Stimulated activated CD4-positive, alpha-beta T cell treated with anti-CD3 and anti-CD28 coated beads, TNF-alpha, amount 100 ng/mL, for 4 hours (primary cell): ENCODE data around the gene C1QTNF3.
A peak's percentile ranks its signal among the peaks of the same experiment; 100 is the strongest.
"Not testable (repeated sequence)": the region's sequence is repeated elsewhere in the genome, so short reads cannot be mapped to it uniquely, and the experiment has no call there.

Experiments
- DNase-seq, 3 experiments: peaks; one replicate each; pipeline ENCODE4 v3.0.0-alpha.2; 2020; ENCODE audit warnings: low read depth in 3 of 3

The C1QTNF3 gene

GRCh38 chr5:34022121-34022705 is 20.8 kb downstream of the C1QTNF3 start:
- DNase-seq, result no peak

- no peak for DNase-seq
Measured at GRCh38 chr5:34021334-34021733, 21.7 kb downstream of the C1QTNF3 start.

GRCh38 chr5:34020726-34021125 is 22.3 kb downstream of the C1QTNF3 start:
- DNase-seq, result no peak

- DNase-seq, result no peak
Measured at GRCh38 chr5:34017254-34017653, 25.8 kb downstream of the C1QTNF3 start.

- DNase-seq, result no peak
Measured at GRCh38 chr5:34016750-34017149, 26.3 kb downstream of the C1QTNF3 start.

- no peak for DNase-seq
Measured at GRCh38 chr5:34016222-34016621, 26.8 kb downstream of the C1QTNF3 start.

GRCh38 chr5:34015120-34015822 is 27.7 kb downstream of the C1QTNF3 start:
- DNase-seq, result no peak

GRCh38 chr5:34014626-34015025 is 28.4 kb downstream of the C1QTNF3 start:
- DNase-seq, result no peak

- DNase-seq, result no peak
Measured at GRCh38 chr5:34013547-34013946, 29.5 kb downstream of the C1QTNF3 start.

GRCh38 chr5:34012791-34013190 is 30.2 kb downstream of the C1QTNF3 start:
- DNase-seq, result no peak

- DNase-seq, result no peak
Measured at GRCh38 chr5:34011536-34011935, 31.5 kb downstream of the C1QTNF3 start.

- DNase-seq, result not testable (repeated sequence)
Measured at GRCh38 chr5:34010146-34010545, 32.9 kb downstream of the C1QTNF3 start.

- no peak for DNase-seq
Measured at GRCh38 chr5:34009610-34010009, 33.4 kb downstream of the C1QTNF3 start.

GRCh38 chr5:34008802-34009201 is 34.2 kb downstream of the C1QTNF3 start:
- DNase-seq, result no peak

- DNase-seq, result peak; percentile 72 to 81 (median 81)
Measured at GRCh38 chr5:34007621-34008600, 35.1 kb downstream of the C1QTNF3 start, which contains the start of gene AMACR. AMACR (minus strand) TSS chr5:34008050; CDS start chr5:34008019, 31 bp downstream.

GRCh38 chr5:34007201-34007620 is 35.8 kb downstream of the C1QTNF3 start:
- no peak for DNase-seq

- no peak for DNase-seq
Measured at GRCh38 chr5:34005681-34006080, 37.3 kb downstream of the C1QTNF3 start.

GRCh38 chr5:34005211-34005610 is 37.8 kb downstream of the C1QTNF3 start:
- no peak for DNase-seq

GRCh38 chr5:34003941-34004340 is 39.1 kb downstream of the C1QTNF3 start:
- no peak for DNase-seq

- no peak for DNase-seq
Measured at GRCh38 chr5:34002629-34003328, 40.2 kb downstream of the C1QTNF3 start.

GRCh38 chr5:34001241-34001841 is 41.7 kb downstream of the C1QTNF3 start:
- no peak for DNase-seq
